ENCODE measurements around the gene C14orf132.
"Not testable (repeated sequence)": the region's sequence is repeated elsewhere in the genome, so short reads cannot be mapped to it uniquely, and the experiment has no call there.

C14orf132 gene

GRCh38 chr14:96038920-96039632 lies at the start of gene C14orf132:
Gene C14orf132 (plus strand): TSS chr14:96039362. CDS start chr14:96039501, 139 bp downstream.
- DNase-seq (ENCODE audit: low read depth in 2 of 2), result peak in 1 of 2 donors; percentile 58

GRCh38 chr14:95993768-95994592 lies 45.2 kb upstream of the C14orf132 start:
- DNase-seq (ENCODE audit: low read depth in 2 of 2), result peak in 1 of 2 donors; percentile 2

GRCh38 chr14:95994593-95994928 lies 44.6 kb upstream of the C14orf132 start:
- DNase-seq (ENCODE audit: low read depth in 2 of 2), result no peak

- no peak for DNase-seq (ENCODE audit: low read depth in 2 of 2)
Observed at GRCh38 chr14:95998656-95999055, 40.5 kb upstream of the C14orf132 start.

GRCh38 chr14:96001866-96002497 lies 37.2 kb upstream of the C14orf132 start:
- no peak for DNase-seq (ENCODE audit: low read depth in 2 of 2)

GRCh38 chr14:96002498-96002884 lies 36.7 kb upstream of the C14orf132 start:
- no peak for DNase-seq (ENCODE audit: low read depth in 2 of 2)

- no peak for DNase-seq (ENCODE audit: low read depth in 2 of 2)
Observed at GRCh38 chr14:96011131-96011530, 28.0 kb upstream of the C14orf132 start.

- no peak for DNase-seq (ENCODE audit: low read depth in 2 of 2)
Observed at GRCh38 chr14:96011607-96012006, 27.6 kb upstream of the C14orf132 start.

- not testable (repeated sequence) for DNase-seq (ENCODE audit: low read depth in 2 of 2)
Observed at GRCh38 chr14:96012757-96013156, 26.4 kb upstream of the C14orf132 start.

- DNase-seq (ENCODE audit: low read depth in 2 of 2), result no peak
Observed at GRCh38 chr14:96014176-96014575, 25.0 kb upstream of the C14orf132 start.

GRCh38 chr14:96016501-96017160 lies 22.5 kb upstream of the C14orf132 start:
- no peak for DNase-seq (ENCODE audit: low read depth in 2 of 2)

- no peak for DNase-seq (ENCODE audit: low read depth in 2 of 2)
Observed at GRCh38 chr14:96017882-96018281, 21.3 kb upstream of the C14orf132 start.

GRCh38 chr14:96027431-96028355 lies 11.5 kb upstream of the C14orf132 start:
- DNase-seq (ENCODE audit: low read depth in 2 of 2), result no peak

GRCh38 chr14:96029089-96029645 lies 10.0 kb upstream of the C14orf132 start:
- DNase-seq (ENCODE audit: low read depth in 2 of 2), result no peak

- DNase-seq (ENCODE audit: low read depth in 2 of 2), result no peak
Observed at GRCh38 chr14:96030108-96030760, 8.9 kb upstream of the C14orf132 start.

GRCh38 chr14:96031691-96032090 lies 7.5 kb upstream of the C14orf132 start:
- DNase-seq (ENCODE audit: low read depth in 2 of 2), result no peak

GRCh38 chr14:96035456-96035855 lies 3.7 kb upstream of the C14orf132 start:
- no peak for DNase-seq (ENCODE audit: low read depth in 2 of 2)

- no peak for DNase-seq (ENCODE audit: low read depth in 2 of 2)
Observed at GRCh38 chr14:96037891-96038557, 1.1 kb upstream of the C14orf132 start.

- no peak for DNase-seq (ENCODE audit: low read depth in 2 of 2)
Observed at GRCh38 chr14:96038558-96038919, 623 bp upstream of the C14orf132 start.

Data from stimulated activated CD4-positive, alpha-beta T cell treated with anti-CD3 and anti-CD28 coated beads, Interleukin-15, amount 100 ng/mL, for 48 hours (primary cell).